HK-2 (cell line): ENCODE results near the gene ANKRD55.
"Not testable (repeated sequence)": the region's sequence is repeated elsewhere in the genome, so short reads cannot be mapped to it uniquely, and the experiment has no call there.

Source experiments
- DNase-seq: peaks from one replicate; pipeline ENCODE4 v3.0.0-alpha.2; 2018; ENCODE audit not compliant: unreplicated experiment

ANKRD55 gene

GRCh38 chr5:56233230-56233629, at the start of gene ANKRD55:
TSS of gene ANKRD55 (minus strand) at chr5:56233330. CDS start at chr5:56232913, 417 bp downstream.
- DNase-seq, result no peak

GRCh38 chr5:56282216-56282615, 49.1 kb upstream of the ANKRD55 start:
- no peak for DNase-seq

DNA sequence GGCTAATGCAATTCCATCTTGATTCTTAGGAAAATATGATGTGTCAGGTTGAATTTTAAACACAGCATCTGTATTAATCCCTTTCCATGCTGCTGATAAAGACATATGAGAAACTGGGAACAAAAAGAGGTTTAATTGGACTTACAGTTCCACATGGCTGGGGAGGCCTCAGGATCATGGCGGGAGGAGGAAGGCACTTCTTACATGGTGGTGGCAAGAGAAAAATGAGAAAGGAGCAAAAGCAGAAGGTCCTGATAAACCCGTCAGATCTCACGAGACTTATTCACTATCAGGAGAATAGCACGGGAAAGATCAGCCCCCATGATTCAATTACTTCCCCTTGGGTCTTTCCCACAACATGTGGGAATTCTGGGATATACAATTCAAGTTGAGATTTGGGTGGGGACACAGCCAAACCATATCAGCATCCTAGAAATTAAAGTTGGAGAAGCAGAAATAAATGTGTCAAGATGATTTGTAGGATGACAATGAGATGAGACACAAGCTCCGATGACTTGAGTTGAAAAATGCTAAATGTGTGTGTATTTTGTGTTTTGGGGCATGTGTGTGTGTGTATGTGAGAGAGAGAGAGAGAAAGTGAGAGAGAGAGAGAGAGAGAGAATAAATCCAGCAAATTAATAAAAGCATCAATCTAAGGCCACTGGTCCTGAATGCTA, 48.5 kb upstream of the ANKRD55 start:
- no peak for DNase-seq

DNA sequence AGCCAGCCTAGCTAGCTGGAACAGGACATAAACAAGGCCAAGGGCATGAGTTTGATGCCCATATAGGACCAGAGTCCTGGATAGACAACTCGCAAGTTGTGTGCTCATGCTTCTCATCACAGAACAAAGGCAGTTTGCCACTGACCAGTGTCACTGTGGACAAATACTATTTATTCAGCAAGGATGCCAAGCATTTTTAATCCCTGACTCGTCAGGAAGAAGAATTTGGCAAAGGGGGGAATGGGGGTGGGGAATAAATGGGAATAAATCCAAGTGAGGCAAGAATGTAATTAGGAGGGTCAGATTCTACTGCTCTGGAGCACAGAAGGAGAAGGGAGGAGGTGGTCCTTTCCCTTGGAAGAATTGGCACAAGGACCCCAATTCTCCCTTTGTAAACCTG, 46.8 kb upstream of the ANKRD55 start:
- DNase-seq, result peak; percentile 42

GRCh38 chr5:56279291-56279690, 46.2 kb upstream of the ANKRD55 start:
- DNase-seq, result peak; percentile 8

GRCh38 chr5:56278335-56278753, 45.2 kb upstream of the ANKRD55 start:
- DNase-seq, result peak; percentile 79

- DNase-seq, result no peak
Measured at GRCh38 chr5:56277573-56277972, 44.4 kb upstream of the ANKRD55 start.

GRCh38 chr5:56273376-56273955, 40.3 kb upstream of the ANKRD55 start:
- DNase-seq, result no peak

GRCh38 chr5:56272765-56273164, 39.6 kb upstream of the ANKRD55 start:
- DNase-seq, result no peak

DNA sequence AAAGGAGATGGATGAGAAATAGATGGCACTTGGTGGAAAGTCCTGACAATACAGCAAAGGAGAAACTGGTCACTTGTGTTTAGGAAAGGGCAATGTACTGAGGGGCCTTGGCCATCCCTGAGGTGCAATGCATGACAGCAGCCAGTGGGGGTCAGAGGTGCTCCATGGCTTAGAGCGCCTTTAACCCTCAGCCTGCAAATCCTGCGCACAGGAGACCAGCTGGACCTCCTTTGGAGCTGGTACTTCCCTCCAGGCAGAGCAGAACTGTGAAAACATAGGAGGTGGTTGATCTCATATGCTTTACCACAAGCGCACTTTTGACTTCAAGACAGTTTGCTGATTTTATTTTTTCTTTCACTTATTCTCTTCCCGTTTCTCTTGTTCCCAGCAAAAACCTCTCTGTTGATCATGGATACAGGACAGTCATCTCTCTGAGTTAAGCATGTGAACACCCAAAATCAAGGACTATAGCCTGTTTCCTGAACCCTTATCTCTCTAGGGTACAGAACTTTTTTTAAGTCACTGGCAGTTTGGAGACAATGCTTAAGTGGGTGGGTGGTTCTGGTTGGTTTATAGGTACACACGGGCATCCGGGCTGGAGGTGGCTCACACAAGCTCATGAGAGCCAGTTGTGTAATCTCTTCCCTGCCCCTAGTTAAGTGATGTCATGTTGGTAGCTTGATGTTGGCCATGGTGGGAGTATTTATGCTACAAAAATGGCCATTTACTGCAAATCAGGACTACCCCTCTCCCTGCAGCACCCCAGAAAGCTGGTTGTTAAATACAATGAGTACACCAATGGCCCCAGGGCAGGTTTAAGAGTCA, 37.6 kb upstream of the ANKRD55 start:
- DNase-seq, result peak; percentile 78

GRCh38 chr5:56270058-56270457, 36.9 kb upstream of the ANKRD55 start:
- DNase-seq, result no peak

GRCh38 chr5:56269216-56269927, 36.2 kb upstream of the ANKRD55 start:
- peak; percentile 14 for DNase-seq

DNA sequence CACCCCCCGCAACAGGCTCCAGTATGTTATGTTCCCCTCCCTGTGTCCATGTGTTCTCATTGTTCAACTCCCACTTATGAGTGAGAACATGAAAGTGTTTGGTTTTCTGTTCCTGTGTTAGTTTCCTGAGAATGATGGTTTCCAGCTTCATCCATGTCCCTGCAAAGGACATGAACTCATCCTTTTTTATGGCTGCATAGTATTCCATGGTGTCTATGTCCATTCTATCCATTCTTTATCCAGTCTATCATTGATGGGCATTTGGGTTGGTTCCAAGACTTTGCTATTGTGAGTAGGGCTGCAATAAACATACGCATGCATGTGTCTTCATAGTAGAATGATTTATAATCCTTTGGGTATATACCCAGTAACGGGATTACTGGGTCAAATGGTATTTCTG, 35.6 kb upstream of the ANKRD55 start:
- not testable (repeated sequence) for DNase-seq

DNA sequence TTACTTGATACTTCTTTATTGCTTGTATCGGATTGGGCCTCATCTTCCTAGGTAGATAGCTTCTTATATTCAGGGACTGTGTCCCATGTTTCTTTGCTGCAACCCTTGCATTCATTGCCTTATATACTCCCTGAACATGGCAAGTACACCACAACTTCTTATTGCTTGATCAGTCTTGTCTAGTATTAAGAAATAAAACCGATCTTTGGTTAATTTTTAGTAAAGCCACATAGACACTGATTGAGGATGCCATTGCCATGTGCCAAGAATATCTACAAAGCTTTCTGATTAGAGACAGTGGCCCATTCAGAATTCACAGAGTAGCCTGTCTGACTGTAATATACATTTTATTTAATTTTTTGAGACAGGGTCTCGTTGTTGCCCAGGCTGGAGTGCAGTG, 34.7 kb upstream of the ANKRD55 start:
- DNase-seq, result no peak

DNA sequence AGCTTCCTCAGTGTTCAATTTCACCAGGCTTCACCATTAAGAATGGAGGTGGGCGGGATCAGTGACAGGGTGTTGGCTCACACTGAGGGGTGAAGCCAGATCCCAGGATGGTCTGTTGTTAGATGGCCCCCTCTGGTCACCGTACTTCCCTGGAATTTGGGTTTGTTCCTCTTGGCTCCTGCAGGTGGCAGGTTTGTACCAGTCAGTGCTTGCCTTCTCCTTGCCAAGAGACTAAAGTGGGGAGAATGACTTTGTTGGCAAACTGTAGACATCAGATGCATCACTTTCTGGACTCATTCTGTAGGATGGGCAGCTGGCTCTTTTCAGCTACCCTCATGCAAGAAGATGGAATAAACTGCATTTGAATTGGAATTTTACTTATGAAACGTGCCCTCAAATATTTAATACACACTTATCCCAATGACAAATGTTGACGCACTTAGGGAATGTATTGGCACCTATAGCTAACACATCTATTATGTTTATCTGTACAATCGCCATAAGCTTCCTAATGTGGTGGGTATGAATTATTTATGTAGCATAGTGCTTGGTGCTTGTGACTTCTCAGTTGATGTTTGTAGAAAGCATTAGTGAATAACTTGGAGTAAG, 31.4 kb upstream of the ANKRD55 start:
- no peak for DNase-seq

DNA sequence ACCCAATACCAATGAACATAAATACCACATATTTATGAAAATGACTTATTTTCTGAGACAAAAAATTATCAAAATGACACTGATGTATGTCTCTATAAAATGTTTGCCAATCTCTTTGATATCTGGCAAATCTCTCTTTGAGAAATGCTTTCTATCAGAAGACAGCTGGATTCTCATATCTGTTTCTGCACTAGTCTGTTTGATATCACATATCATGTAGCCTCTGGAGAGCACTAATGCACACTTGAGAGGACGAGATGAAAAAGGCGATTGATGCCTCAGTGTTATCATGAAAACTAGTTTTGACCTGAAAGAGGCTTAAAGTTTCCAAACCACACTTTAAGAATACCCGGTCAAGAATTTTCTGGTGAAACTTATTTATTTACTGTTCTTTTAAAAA, 29.1 kb upstream of the ANKRD55 start:
- DNase-seq, result no peak

- no peak for DNase-seq
Measured at GRCh38 chr5:56259002-56259511, 25.9 kb upstream of the ANKRD55 start.

DNA sequence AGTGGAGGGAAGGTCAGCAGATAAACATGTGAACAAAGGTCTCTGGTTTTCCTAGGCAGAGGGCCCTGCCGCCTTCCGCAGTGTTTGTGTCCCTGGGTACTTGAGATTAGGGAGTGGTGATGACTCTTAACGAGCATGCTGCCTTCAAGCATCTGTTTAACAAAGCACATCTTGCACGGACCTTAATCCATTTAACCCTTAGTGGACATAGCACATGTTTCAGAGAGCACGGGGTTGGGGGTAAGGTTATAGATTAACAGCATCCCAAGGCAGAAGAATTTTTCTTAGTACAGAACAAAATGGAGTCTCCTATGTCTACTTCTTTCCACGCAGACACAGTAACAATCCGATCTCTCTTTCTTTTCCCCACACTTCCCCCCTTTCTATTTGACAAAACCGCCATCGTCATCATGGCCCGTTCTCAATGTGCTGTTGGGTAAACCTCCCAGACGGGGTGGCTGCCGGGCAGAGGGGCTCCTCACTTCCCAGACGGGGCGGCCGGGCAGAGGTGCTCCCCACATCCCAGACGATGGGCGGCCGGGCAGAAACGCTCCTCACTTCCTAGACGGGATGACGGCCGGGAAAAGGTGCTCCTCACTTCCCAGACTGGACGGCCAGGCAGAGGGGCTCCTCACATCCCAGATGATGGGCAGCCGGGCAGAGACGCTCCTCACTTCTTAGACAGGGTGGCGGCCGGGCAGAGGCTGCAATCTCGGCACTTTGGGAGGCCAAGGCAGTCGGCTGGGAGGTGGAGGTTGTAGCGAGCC, 24.8 kb upstream of the ANKRD55 start:
- not testable (repeated sequence) for DNase-seq

DNA sequence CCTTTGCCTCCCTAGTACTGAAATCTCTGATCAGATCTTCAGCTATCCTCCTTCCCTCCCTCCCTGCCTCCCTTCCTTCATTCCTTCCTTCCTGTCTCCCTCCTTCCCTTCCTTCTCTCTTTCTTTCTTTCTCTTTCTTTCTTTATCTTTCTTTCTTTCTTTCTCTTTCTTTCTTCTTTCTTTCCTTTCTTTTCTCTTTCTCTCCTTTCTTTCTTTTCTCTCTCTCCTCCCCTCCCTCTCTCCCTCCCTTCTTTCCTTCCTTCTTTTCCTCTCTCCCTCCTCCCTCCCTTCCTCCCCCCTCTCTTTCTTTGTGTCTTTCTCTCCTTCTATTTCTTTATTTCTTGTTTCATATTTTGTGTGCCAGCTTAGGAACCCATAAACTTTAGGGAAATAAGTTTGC, 23.9 kb upstream of the ANKRD55 start:
- no peak for DNase-seq

- no peak for DNase-seq
Measured at GRCh38 chr5:56255502-56255901, 22.4 kb upstream of the ANKRD55 start.

DNA sequence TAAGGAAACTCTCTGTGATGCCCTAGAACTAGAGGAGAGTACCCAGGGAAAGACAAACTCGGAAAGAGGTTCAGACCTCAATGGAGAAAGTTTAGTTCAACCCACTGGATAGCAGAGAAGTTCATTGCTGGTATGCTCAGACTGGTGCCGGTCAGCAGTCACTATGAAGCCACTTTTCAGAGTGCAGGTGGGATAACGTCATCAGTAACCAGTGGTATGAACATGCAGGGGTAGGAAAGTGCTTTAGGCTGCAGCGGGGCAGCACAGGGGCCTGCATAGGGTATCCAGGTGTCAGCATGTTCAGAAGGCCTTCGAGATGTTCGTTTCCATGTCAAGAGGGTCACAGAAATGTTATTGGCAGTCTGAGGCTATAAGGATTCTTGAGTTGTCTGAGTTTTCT, 20.8 kb upstream of the ANKRD55 start:
- no peak for DNase-seq
